HEK293T (cell line): Measurements from ENCODE around the gene CDK14.

ENCODE experiments used
- ARNT ChIP-seq: fragments of 450-650 bp; IDR thresholded peaks from 2 replicates; pipeline ENCODE4 v1.6.1; 2017; ENCODE audit warnings: mild to moderate bottlenecking
- BHLHE40 ChIP-seq: fragments of 450-650 bp; IDR thresholded peaks from 2 replicates; pipeline ENCODE4 v1.6.1; 2016; ENCODE audit warnings: mild to moderate bottlenecking, moderate library complexity, borderline replicate concordance
- ELF4 ChIP-seq: fragments of 450-650 bp; IDR thresholded peaks from 2 replicates; pipeline ENCODE4 v1.6.1; 2017; ENCODE audit warnings: antibody characterized with exemption
- FOXA1 ChIP-seq: fragments of 450-650 bp; IDR thresholded peaks from 2 replicates; pipeline ENCODE4 v1.6.1; 2016; ENCODE audit warnings: mild to moderate bottlenecking
- FOXK2 ChIP-seq: fragments of 450-650 bp; IDR thresholded peaks from 2 replicates; pipeline ENCODE4 v1.6.1; 2016; ENCODE audit warnings: mild to moderate bottlenecking
- FOXM1 ChIP-seq: fragments of 450-650 bp; IDR thresholded peaks from 2 replicates; pipeline ENCODE4 v1.6.1; 2017; ENCODE audit warnings: mild to moderate bottlenecking, borderline replicate concordance
- HDGF ChIP-seq: fragments of 450-650 bp; IDR thresholded peaks from 2 replicates; pipeline ENCODE4 v1.6.1; 2017; ENCODE audit warnings: antibody characterized with exemption, borderline replicate concordance
- NFRKB ChIP-seq: fragments of 450-650 bp; IDR thresholded peaks from 2 replicates; pipeline ENCODE4 v1.6.1; 2016; ENCODE audit warnings: mild to moderate bottlenecking, moderate library complexity
- SP1 ChIP-seq: fragments of 450-650 bp; IDR thresholded peaks from 2 replicates; pipeline ENCODE4 v1.6.1; 2017
- TARDBP ChIP-seq: fragments of 450-650 bp; IDR thresholded peaks from 2 replicates; pipeline ENCODE4 v1.6.1; 2016
- ZNF384 ChIP-seq: fragments of 450-650 bp; IDR thresholded peaks from 2 replicates; pipeline ENCODE4 v1.6.1; 2016

GRCh38 chr7:91137788-91138368, 541.8 kb downstream of the CDK14 start:
- TF ChIP-seq ELF4 (no peak), ARNT (no peak), TARDBP (no peak), NFRKB (no peak), ZNF384 (no peak), HDGF (no peak), BHLHE40 (no peak), SP1 (no peak), FOXM1 (no peak), FOXA1 (no peak), FOXK2 (no peak)
